ENCODE measurements around the gene JPH2. TPM values are rescaled to one million over a fixed set of nuclear protein-coding genes. Genes with fewer than 3 reads are reported as not detected.
A peak's percentile ranks its signal among the peaks of the same experiment; 100 is the strongest.
"Not testable (repeated sequence)": the region's sequence is repeated elsewhere in the genome, so short reads cannot be mapped to it uniquely, and the experiment has no call there.

Gene JPH2
- 182 TPM for total RNA-seq
- long read RNA-seq, full-length matches to known transcripts, result 94 of 373 reads
- long read RNA-seq, partial matches to known transcripts, result 257 of 373 reads
- long read RNA-seq, other reads (novel, unspliced or antisense), result 22 of 373 reads

- ATAC-seq, result peak; percentile 83
- intact Hi-C loops (cut with micrococcal nuclease), result loop anchor here (5.0 kb wide), 1 partner anchor 65 kb away; no protein-coding TSS in a partner anchor
- DNase-seq, result peak; percentile 81
These were observed at the start of gene JPH2 for GRCh38 chr20:44187054-44187771. JPH2 (minus strand) TSS chr20:44187188; CDS start chr20:44186705, 483 bp downstream.

DNA sequence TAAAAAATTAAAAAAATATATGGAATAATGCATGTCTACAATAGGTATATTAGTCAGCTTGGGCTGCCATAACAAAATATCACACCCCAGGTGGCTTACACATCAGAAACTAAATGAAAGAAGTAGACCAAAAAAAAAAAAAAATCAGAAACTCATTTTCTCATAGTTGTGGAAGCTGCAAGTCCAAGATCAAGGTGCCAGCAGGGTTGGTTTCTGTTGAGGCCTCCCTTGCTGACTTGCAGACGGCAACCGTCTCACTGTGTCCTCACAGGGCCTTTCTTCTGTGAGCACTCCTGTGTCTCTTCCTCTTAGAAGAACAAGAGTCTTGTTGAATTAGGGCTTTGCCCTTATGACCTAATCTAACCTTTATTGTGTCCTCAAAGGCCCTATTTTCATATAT lies 48.7 kb upstream of the JPH2 start:
- ATAC-seq (no peak), DNase-seq (no peak)
- intact Hi-C loops (cut with micrococcal nuclease), result no loop called here

DNA sequence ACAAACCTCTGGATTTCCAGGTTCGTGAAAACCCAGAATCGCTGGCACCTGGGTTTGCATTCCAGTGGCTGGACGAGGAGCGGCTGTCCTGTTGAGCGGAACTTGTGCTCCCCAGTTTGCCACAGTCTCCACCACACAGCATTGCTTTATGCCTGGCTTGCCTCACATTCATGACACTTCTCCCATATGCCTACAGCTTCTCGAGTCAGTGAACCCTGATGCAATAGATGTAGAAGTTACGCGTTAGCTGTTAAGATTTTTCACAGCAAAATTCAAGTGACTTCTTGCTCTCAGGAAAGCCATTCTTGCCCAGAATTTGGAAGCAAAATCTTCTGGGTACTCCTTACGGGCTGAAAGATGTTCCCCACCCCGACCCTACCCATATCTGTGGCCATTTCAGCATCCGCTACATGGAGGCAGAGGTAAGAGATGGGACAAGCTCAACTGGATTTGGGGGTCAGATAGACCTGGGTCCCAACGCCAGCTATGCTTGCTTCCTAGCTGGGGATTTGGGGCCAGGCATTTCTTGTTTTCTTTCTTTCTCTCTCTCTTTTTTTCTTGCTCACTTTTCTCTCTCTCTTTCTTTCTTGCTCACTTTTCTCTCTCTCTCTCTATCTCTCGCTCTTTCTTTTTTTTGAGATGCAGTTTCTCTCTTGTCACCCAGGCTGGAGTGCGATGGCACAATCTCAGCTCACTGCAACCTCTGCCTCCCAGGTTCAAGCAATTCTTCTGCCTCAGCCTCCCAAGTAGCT lies 47.8 kb upstream of the JPH2 start:
- intact Hi-C loops (cut with micrococcal nuclease), result no loop called here
- ATAC-seq (no peak), DNase-seq (no peak)

DNA sequence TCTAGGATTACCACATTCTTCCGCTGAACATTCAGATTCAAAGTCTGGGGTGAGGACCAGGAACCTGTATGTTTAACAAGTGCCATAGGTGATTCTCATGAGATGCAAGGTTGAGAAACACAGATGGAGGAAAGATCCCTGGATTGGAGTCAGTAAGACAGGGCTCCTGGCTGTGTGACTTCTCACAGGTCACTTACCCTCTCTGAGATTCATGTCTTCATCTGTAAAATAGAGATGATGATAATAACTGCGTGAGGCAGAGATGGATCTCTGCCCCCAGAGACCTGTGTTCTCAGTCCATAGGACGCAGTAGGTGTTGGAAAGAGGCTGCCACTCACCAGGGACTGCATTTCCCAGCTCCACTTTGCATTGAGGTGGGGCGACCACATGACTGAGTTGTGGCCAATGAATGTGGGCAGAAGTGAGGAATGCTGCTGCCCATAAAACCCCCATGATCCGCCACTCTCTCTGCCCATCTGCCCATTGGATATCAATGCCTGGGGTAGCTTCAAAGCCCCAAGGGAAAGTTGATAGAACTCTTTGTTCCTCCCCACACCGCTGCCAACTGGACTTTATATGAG lies 46.5 kb upstream of the JPH2 start:
- no peak for DNase-seq
- no peak for ATAC-seq
- intact Hi-C loops (cut with micrococcal nuclease), result no loop called here

- ATAC-seq; DNase-seq; intact Hi-C loops (cut with micrococcal nuclease): not testable (repeated sequence)
These were observed 45.5 kb upstream of the JPH2 start for GRCh38 chr20:44232469-44232856.

DNA sequence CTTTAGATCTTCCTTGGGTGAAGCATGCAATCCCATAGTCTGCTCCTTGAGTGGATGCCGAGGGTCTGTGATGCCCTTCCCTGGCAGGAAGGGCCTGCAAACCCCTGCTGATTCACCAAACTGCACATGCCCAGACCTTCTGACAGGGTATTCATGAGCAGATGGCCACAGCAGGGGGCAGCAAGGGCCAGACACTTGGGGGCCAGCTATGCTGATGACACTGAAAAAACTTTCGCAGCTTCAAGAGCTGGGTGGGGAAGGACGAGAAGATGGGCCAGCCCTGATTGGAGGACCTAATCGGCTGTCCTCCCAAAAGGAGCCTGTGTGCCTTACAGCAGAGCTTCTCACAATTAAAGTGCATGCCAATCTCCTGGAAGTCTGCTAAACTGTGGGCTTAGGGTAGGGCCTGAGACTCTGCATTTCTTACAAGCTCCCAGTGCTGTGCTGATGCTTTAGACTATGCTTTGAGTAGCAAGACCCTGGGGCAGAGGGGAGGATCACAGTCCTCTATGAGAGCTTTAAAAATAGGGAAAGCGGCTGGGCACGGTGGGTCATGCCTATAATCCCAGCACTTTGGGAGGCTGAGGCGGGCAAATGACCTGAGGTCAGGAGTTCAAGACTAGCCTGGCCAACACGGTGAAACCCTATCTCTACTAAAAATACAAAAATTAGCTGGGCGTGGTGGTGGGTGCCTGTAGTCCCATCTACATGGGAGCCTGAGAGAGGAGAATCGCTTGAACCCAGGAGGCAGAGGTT lies 44.9 kb upstream of the JPH2 start:
- DNase-seq (no peak), ATAC-seq (no peak)
- intact Hi-C loops (cut with micrococcal nuclease), result no loop called here

- ATAC-seq (no peak), DNase-seq (no peak)
- intact Hi-C loops (cut with micrococcal nuclease), result no loop called here
These were observed 44.2 kb upstream of the JPH2 start for GRCh38 chr20:44231193-44231592.

- DNase-seq (no peak), ATAC-seq (peak; percentile 52)
- intact Hi-C loops (cut with micrococcal nuclease), result no loop called here
These were observed 41.7 kb upstream of the JPH2 start for GRCh38 chr20:44228465-44229258.

DNA sequence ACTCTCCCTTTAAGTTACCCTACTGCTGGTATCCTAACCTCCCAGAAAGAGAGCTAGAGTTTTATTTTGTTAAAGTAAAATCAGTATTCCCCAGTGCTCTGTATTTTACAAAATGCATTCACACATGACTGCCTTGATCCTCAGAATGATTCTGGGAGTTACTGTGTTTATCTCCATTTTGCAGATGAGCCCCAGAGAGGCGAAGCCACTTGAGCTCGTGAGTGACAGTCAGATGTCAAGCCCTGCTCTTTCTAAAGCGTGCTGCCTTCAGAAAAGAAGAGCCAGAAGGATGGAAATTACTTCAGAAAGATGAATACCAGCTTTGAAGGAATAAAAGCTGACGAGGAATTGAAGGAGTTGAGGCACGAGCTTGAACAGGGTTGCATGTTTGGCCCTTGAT lies 37.6 kb upstream of the JPH2 start:
- intact Hi-C loops (cut with micrococcal nuclease), result no loop called here
- ATAC-seq (no peak), DNase-seq (no peak)

DNA sequence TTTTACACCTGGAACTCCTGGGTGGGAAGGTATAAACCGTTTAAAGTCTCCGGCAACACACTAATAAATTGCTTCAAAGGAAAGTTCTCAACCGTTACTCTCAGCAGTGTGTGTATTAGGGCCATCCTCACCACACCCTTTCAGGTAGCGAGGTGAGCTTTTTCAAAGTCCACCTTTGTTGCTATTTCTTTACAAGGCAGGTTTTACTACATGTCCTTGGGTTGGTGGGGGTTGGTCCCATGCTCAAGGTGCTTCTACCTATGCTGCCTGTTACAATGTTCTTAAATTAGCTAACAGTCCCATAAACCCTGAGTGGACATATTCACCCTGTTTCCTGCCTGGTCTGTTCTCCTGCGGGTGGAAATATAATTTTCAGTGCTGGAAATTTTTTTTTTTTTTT lies 36.7 kb upstream of the JPH2 start:
- intact Hi-C loops (cut with micrococcal nuclease), result no loop called here
- DNase-seq (no peak), ATAC-seq (no peak)

GRCh38 chr20:44222633-44223368 lies 35.8 kb upstream of the JPH2 start:
- intact Hi-C loops (cut with micrococcal nuclease), result no loop called here
- ATAC-seq, result peak; percentile 83
- peak; percentile 66 for DNase-seq

DNA sequence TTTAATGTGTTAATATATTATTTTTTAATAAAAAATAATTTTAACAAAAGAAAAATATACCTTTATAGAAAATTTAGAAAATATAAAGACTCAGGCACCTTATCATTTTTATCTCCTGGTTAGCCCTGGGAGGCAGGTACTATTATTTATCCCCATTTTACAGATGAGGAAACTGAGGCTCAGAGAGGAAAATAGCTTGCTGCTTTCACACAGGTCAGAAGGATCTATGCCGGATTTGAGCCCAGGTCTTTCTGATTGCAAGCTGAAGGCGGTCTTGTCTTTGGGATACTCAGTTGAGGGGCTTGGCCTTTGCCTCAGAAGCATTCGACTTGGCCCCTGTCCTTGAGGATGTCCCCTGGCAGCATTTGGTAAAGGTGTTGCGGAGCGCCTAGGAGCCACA lies 35.0 kb upstream of the JPH2 start:
- intact Hi-C loops (cut with micrococcal nuclease), result no loop called here

GRCh38 chr20:44221368-44221954 lies 34.5 kb upstream of the JPH2 start:
- ATAC-seq (no peak), DNase-seq (no peak)

More for the DNA sequence above, 35.0 kb upstream of the JPH2 start:
- DNase-seq, result no peak
- ATAC-seq, result no peak

GRCh38 chr20:44219791-44220190 lies 32.8 kb upstream of the JPH2 start:
- intact Hi-C loops (cut with micrococcal nuclease), result loop anchor here (10.0 kb wide), 1 partner anchor 245 kb away; no protein-coding TSS in a partner anchor
- no peak for ATAC-seq

More at GRCh38 chr20:44221368-44221954, 34.5 kb upstream of the JPH2 start:
- intact Hi-C loops (cut with micrococcal nuclease), result no loop called here

DNA sequence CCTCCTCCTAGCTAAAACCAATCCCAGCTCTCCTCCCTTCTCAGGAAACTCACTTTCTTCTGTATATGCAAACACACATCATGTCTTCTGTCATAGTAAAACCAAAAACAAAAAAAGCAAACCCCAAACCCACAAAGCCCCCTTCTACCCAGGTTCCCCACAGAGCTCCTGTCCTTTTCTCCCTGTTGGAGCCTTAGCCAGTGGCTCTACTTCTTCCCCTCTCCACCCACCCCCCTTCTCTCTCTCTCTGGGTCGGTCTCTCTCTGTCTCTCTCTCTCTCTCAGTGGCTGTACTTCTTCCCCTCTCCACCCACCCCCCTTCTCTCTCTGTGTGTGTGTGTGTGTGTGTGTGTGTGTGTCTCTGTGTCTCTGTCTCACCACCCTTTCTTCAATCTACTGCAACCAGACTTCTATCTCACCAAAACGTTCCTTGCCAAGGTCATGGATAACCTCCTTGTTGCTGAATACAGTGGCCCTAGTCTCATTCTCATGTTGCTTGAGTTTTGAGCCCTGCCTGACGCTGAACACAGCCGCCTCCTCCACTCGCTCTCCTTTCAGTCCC lies 32.3 kb upstream of the JPH2 start:
- DNase-seq (no peak), ATAC-seq (peak; percentile 14)
- intact Hi-C loops (cut with micrococcal nuclease), result loop anchor here (10.0 kb wide), 1 partner anchor 246 kb away; no protein-coding TSS in a partner anchor

More at GRCh38 chr20:44219791-44220190, 32.8 kb upstream of the JPH2 start:
- no peak for DNase-seq

DNA sequence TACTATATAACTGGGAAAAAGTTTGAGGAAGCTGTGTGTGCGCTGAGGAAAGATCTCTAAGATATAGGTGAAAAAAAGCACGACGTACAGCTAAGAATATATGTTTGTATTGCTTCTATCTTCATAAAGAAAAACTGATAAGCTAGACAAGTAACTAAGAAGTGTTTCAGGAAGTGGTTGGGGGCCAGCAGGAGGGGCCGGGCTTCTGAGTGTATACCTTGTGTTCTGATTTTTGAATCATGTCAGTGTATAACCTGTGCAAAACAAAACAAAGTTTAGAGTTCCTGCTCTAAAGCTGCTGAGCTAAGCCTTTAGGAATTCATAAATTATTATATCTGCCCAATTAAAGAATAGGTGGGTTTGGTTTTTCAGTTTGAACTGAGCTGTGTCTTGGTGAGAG lies 31.5 kb upstream of the JPH2 start:
- intact Hi-C loops (cut with micrococcal nuclease), result loop anchor here (10.0 kb wide), 1 partner anchor 246 kb away; no protein-coding TSS in a partner anchor
- ATAC-seq, result no peak
- no peak for DNase-seq
